COR-L47 (cell line): ENCODE measurements around the gene SLC34A3.
"Not testable (repeated sequence)": the region's sequence is repeated elsewhere in the genome, so short reads cannot be mapped to it uniquely, and the experiment has no call there.

Experiments
- DNase-seq: peaks from one replicate; lab custom pipeline; 2025; lab: John Stamatoyannopoulos, UW

The SLC34A3 gene

GRCh38 chr9:137255448-137256114, 24.9 kb downstream of the SLC34A3 start:
- DNase-seq = no peak

DNA sequence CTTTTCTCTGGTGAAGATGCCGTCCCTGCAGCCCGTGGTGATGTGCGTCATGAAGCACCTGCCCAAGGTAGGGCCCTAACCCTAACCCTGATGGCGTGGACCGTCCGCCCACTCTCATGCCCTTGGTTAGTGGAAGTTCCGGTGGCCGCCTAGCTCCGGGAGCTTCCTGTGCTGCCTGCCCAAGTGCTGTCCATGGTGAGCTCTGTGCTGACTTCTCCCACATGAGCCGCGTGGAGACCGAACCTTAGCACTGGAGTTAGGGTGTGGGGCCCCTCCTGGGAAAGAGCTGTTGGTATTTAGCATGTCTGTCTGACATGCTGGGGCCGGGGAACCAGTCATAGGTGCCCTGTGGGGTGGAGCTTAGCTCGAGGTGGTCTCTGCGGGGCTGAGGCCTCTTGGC, 25.7 kb downstream of the SLC34A3 start:
- DNase-seq = no peak

- no peak for DNase-seq
Measured at GRCh38 chr9:137256856-137257255, 26.2 kb downstream of the SLC34A3 start.

DNA sequence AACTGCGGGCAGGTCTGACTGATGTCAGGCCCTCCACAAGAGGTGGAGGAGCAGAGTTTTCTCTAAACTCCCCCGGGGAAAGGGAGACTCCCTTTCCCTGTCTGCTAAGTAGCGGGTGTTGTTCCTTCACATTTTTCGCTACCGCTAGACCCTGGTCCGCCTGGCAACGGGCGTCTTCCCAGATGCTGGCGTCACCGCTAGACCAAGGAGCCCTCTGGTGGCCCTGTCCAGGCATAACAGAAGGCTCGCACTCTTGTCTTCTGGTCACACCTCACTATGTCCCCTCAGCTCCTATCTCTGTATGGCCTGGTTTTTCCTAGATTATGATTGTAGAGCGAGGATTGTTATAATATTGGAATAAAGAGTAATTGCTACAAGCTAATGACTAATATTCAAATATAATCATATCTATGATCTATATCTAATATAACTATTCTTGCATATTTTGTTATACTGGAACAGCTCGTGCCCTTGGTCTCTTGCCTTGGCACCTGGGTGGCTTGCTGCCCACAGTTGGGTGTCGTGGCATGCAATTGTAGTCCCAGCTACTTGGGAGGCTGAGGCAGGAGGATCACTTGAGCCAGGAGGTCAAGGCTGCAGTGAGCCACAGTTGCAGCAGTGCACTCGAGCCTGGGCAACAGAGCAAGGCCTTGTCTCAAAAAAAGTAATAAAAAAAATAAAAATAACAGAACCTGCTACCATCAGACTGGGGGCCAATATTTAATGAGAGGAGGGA, 31.6 kb downstream of the SLC34A3 start:
- DNase-seq = not testable (repeated sequence)

DNA sequence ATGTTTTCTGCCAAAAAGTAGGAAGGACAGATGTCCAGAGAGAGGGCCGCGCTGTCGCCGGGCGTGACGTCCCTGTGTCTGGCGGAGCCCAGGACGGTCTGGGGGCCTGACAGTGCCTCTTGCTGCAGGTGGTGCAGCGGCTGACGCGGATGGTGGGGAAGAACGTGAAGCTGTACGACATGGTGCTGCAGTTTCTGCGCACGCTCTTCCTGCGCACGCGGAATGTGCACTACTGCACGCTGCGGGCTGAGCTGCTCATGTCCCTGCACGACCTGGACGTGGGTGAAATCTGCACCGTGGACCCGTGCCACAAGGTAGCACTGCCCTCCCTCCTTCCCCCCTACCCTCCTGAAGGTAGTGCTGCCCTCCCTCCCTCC, 32.2 kb downstream of the SLC34A3 start:
- DNase-seq = no peak

GRCh38 chr9:137263506-137263905, 32.8 kb downstream of the SLC34A3 start:
- DNase-seq = no peak

GRCh38 chr9:137264067-137264466, 33.4 kb downstream of the SLC34A3 start:
- DNase-seq = no peak

DNA sequence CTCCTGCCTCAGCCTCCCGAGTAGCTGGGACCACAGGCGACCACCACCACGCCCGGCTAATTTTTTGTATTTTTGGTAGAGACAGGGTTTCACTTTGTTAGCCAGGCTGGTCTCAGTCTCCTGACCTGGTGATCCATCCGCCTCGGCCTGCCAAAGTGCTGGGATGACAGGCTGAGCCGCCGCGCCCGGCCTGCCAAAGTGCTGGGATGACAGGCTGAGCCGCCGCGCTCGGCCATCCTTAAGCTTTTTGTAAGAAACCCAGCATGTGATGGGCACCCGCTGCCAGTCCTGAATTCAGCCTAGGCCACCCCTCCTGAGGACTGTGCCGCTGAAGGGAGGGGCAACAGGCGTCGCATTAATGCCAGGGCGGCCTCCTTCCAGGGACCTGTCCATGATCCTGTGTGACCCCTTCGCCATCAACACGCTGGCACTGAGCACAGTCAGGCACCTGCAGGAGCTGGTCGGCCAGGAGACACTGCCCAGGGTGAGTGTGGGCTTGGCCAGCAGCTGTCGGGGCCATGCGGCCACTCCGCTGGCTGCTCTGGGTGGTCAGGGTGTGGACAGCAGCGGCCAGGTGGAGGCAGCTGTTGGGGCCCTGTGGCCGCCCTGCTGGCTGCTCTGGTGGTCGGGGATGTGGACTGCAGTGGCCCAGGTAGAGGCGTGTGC, 34.9 kb downstream of the SLC34A3 start:
- DNase-seq = no peak

GRCh38 chr9:137266162-137266527, 35.4 kb downstream of the SLC34A3 start:
- no peak for DNase-seq

- DNase-seq = no peak
Measured at GRCh38 chr9:137266585-137267453, 36.1 kb downstream of the SLC34A3 start.

- DNase-seq = no peak
Measured at GRCh38 chr9:137267933-137268355, 37.2 kb downstream of the SLC34A3 start.

DNA sequence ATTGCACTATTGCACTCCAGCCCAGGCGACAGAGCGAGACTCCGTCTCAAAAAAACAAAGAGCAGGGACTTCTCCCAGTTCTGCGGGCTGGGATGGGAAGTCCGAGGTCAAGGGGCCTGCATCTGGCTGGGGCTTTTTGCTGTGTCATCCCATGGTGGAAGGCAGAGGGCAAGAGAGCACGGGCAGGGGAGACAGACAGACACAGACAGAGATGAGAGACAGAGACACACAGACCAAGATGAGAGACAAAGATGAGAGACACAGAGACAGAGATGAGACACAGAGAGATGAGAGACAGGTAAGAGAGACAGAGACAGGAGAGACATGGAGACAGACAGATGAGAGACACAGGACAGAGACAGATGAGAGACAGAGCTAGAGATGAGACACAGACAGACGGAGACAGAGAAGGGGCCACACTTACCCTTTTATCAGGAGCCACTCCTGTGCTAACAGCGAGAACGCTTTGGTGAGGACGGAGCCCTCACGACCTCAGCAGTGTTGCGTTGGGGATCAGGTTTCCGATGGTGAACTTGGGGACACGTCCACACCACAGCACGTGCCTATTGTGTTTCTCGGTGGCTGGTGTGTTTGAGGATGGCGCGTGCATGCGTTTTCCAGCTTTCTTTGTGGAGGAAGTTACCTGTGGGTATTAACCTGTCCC, 38.0 kb downstream of the SLC34A3 start:
- DNase-seq = no peak

DNA sequence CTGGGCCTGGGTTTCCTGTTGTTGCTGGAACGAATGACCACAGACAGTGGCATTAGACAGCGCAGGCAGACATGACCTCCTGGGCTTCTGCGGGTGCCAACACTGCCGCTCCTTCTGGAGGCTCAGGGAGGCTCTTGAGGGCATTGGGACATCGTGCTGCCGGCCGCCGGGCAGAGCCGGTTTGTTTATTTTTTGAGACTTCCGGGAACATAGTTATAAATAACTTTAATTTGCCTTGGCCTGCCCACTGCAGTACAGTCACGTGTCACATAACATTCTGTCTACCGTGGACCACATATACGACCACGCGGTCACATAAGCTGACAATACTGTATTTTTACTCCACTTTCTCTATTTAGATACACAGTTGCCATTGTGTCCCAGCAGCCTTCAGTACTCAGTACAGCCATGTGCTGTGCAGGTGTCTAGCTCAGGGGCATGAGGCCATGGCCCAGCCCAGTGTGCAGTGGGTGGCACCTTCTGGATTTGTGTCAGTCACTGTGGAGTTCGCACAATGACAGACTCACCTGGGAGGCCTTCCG, 38.6 kb downstream of the SLC34A3 start:
- DNase-seq = no peak

GRCh38 chr9:137270929-137271695, 40.4 kb downstream of the SLC34A3 start:
- no peak for DNase-seq

DNA sequence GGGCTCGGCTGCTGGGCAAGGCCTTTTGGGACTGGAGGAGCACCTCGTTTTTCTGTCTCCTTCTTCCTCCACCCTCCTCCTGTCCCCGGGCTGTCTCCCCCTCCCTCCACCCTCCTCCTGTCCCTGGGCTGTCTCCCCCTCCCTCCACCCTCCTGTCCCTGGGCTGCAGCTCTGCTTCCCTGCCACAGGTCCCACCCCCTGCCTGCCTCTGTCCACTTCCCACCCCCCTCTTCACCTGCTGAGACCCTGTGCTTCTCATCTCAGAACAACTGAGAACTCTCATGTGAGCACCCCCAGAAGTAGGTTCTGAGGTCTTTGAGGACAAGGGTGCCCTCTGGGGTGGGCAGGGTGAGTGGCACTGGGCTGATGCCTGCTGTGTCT, 41.0 kb downstream of the SLC34A3 start:
- DNase-seq = no peak

- no peak for DNase-seq
Measured at GRCh38 chr9:137272241-137273094, 41.8 kb downstream of the SLC34A3 start.

- no peak for DNase-seq
Measured at GRCh38 chr9:137273095-137273490, 42.4 kb downstream of the SLC34A3 start.

DNA sequence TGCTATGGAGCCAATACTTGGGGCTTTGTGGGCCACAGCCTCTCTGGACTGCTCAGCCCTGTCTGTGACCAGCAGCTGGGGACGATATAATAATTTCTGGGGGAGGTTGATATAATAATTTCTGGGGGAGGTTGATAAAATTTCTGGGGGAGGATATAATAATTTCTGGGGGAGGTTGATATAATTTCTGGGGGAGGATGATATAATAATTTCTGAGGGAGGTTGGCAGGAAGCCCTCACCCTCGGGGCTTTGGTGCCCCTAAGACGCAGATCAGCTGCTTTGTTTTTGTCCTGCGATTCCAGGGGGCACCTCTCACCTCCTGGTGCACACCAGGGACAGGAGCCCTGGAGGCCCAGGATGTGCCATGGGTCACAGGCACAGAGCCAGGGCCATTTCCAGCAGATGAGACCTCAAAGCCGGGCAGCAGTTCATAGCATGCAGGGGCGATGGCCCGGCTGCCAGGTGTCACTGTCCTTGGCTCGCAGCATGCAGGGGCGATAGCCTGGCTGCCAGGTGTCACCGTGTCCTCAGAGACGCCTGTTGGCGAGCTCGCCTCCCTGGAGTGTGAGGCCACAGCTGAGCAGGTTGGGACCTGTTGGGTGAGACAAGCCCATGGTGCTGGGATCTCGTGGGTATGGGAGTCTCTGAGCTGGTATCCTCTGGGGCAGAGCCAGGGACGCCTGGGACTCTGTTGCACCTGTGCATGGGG, 43.1 kb downstream of the SLC34A3 start:
- no peak for DNase-seq

- DNase-seq = no peak
Measured at GRCh38 chr9:137275203-137275587, 44.5 kb downstream of the SLC34A3 start.
